Measurements from ENCODE around the gene SRMS. TPM values are rescaled to one million over a fixed set of nuclear protein-coding genes. Genes with fewer than 3 reads are reported as not detected.
"Not testable (repeated sequence)": the region's sequence is repeated elsewhere in the genome, so short reads cannot be mapped to it uniquely, and the experiment has no call there.

The SRMS gene
- polyA plus RNA-seq, 1 experiment: not detected

DNA sequence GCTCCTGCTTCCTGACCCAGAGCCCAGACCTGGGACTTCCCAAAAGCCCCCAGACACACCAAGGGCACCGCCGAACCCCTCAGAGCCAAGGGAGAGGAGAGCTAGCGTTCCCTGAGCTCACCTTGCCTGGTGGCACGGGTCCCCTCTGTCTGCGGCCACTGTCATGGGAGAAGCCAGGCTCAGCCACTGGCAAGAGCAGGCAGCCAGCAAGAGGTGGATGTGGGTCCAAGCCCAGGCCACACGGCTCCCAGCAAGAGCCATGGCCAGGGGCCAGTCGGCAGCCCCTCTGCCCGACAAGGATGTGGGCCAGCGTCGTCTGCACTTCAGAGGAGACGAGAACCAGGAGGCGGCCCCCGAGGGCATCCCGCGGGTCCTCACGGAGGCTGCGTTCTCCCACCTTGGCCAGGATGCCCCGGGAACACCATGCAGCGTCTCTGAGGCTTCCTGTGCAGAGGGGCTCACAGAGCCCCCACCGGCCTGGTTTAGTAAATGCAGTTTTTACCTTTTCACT lies 29.1 kb downstream of the SRMS start:
- TF ChIP-seq CTCF (IDR thresholded peaks at IDR 0.05; ENCODE audit: low read depth, low read length): 0 out of 2 replicates have a peak, but pooled peaks have one; percentile 9
- POLR2A ChIA-PET: no interaction called here

GRCh38 chr20:63517376-63518309 lies 29.9 kb downstream of the SRMS start:
- Histone ChIP-seq H3K27ac (ENCODE audit: low read depth, low read length) (no peak overlapping the region), H3K9me3 (ENCODE audit: control insufficient read depth, insufficient read depth, low read length) (peaks cover 3% of the 10 kb centered on the region; the same call in 1 of the 2 replicates), H3K4me3 (ENCODE audit: low read depth, low read length) (no peak overlapping the region), H3K27me3 (ENCODE audit: control insufficient read depth, insufficient read depth, low read length) (peaks cover 6% of the 10 kb centered on the region)
- no peak for DNase-seq (ENCODE audit: low read depth, low spot score)
- no peak for TF ChIP-seq CTCF (IDR thresholded peaks at IDR 0.05; ENCODE audit: low read depth, low read length)
- ChIA-PET POLR2A (no interaction called here), CTCF (interaction anchor here (2.0 kb wide), 1 partner anchor 22 kb away, joined by 5 read pairs; no protein-coding TSS in a partner anchor)

More for the DNA sequence above, 29.1 kb downstream of the SRMS start:
- Histone ChIP-seq H3K27ac (ENCODE audit: low read depth, low read length) (no peak overlapping the region), H3K4me3 (ENCODE audit: low read depth, low read length) (no peak overlapping the region), H3K9me3 (ENCODE audit: control insufficient read depth, insufficient read depth, low read length) (peaks cover 8% of the 10 kb centered on the region), H3K27me3 (ENCODE audit: control insufficient read depth, insufficient read depth, low read length) (peaks cover 4% of the 10 kb centered on the region)
- no peak for DNase-seq (ENCODE audit: low read depth, low spot score)
- CTCF ChIA-PET: interaction anchor here (2.0 kb wide), 1 partner anchor 23 kb away, joined by 5 read pairs; no protein-coding TSS in a partner anchor

GRCh38 chr20:63514520-63514919 lies 33.0 kb downstream of the SRMS start:
- POLR2A ChIA-PET; H3K9me3 ChIP-seq (ENCODE audit: control insufficient read depth, insufficient read depth, low read length); H3K4me3 ChIP-seq (ENCODE audit: low read depth, low read length); CTCF ChIA-PET; DNase-seq (ENCODE audit: low read depth, low spot score); H3K27ac ChIP-seq (ENCODE audit: low read depth, low read length): not testable (repeated sequence)
- H3K27me3 ChIP-seq (ENCODE audit: control insufficient read depth, insufficient read depth, low read length): peaks cover 12% of the 10 kb centered on the region

DNA sequence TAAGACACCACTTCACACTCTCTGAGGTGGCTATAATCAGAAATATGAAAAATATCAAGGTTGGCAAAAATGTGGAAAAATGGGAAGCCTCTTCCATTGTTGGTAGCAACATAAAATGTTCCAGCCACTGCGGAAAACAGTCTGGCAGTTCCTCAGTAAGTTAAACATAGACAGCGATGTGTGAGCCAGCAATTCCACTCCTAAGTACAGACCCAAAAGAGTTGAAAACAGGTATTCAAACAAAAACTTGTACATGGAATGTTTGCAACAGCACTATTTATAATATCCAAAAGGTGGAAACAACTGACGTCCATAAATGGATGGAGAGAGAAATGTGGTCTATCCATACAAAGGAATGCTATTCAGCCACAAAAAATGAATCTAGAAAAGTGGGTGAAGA lies 34.3 kb downstream of the SRMS start:
- Histone ChIP-seq H3K27me3 (ENCODE audit: control insufficient read depth, insufficient read depth, low read length) (peaks cover 12% of the 10 kb centered on the region), H3K27ac (ENCODE audit: low read depth, low read length) (no peak overlapping the region), H3K9me3 (ENCODE audit: control insufficient read depth, insufficient read depth, low read length) (peaks cover 6% of the 10 kb centered on the region; the same call in 1 of the 2 replicates), H3K4me3 (ENCODE audit: low read depth, low read length) (no peak overlapping the region)
- ChIA-PET CTCF (no interaction called here), POLR2A (no interaction called here)
- no peak for TF ChIP-seq CTCF (IDR thresholded peaks at IDR 0.05; ENCODE audit: low read depth, low read length)
- no peak for DNase-seq (ENCODE audit: low read depth, low spot score)

GRCh38 chr20:63509088-63509564 lies 38.4 kb downstream of the SRMS start:
- no peak overlapping the region for H3K27ac ChIP-seq (ENCODE audit: low read depth, low read length)
- H3K9me3 ChIP-seq (ENCODE audit: control insufficient read depth, insufficient read depth, low read length): peaks cover 21% of the 10 kb centered on the region
- no peak for DNase-seq (ENCODE audit: low read depth, low spot score)
- TF ChIP-seq CTCF (IDR thresholded peaks at IDR 0.05; ENCODE audit: low read depth, low read length): no peak
- peaks cover 30% of the 10 kb centered on the region for H3K27me3 ChIP-seq (ENCODE audit: control insufficient read depth, insufficient read depth, low read length)
- POLR2A ChIA-PET: interaction anchor here (1.1 kb wide), 1 partner anchor 12 kb away, joined by 4 read pairs; the partner anchor contains the start of gene PPDPF
- CTCF ChIA-PET: interaction anchor here (2.0 kb wide), 1 partner anchor 13 kb away, joined by 11 read pairs; no protein-coding TSS in a partner anchor
- H3K4me3 ChIP-seq (ENCODE audit: low read depth, low read length): no peak overlapping the region

All from AG04450 (cell line).